Measurements from ENCODE around the gene LMAN1. TPM values are rescaled to one million over a fixed set of nuclear protein-coding genes. Genes with fewer than 3 reads are reported as not detected.

Gene LMAN1
- total and polyA plus RNA-seq, 4 donors, result 77.2 to 265 (median 98.6) TPM

DNA sequence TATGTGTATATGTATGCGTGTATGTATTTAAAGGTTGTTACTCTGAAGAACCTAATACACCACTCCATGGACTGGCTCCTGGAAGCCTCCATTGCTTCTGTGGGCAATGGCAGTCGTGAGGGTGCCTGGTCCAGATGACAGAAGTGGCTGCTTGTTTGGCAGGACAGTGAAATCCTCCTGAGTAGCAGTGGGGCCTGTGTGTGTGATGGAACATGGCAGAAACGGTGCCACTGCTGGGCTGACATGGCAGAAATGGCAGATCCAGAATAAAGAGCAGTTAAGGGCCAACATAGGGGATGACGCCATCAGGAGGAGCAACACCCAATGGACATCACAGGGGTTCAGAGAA lies 34.5 kb downstream of the LMAN1 start:
- H3K27me3 ChIP-seq (ENCODE audit: control insufficient read depth in 4 of 4, insufficient read depth in 4 of 4, low read length in 3 of 4), result peaks cover 0 to 2% (median 0%) of the 10 kb centered on the region in 4 donors
- H3K4me3 ChIP-seq (ENCODE audit: low read depth in 1 of 3, low read length in 3 of 3), result no peak overlapping the region
- no peak for DNase-seq (ENCODE audit: low spot score)
- 96% methylated on average over 4 of the region's 4 CpGs for WGBS
- no peaks in the 10 kb centered on the region for H3K9me3 ChIP-seq (ENCODE audit: control insufficient read depth in 4 of 4, low read length in 3 of 4)
- no peaks in the 10 kb centered on the region for H3K4me1 ChIP-seq (ENCODE audit: control insufficient read depth in 4 of 4, insufficient read depth in 4 of 4, low read length in 3 of 4)
- no peak overlapping the region for H3K27ac ChIP-seq (ENCODE audit: low read depth in 1 of 2, low read length in 2 of 2)
- peaks cover 0 to 31% (median 28%) of the 10 kb centered on the region in 4 donors for H3K36me3 ChIP-seq (ENCODE audit: control insufficient read depth in 4 of 4, insufficient read depth in 3 of 4, low read depth in 1 of 4, low read length in 3 of 4)
- no peak overlapping the region for H3K9ac ChIP-seq (ENCODE audit: low read depth in 1 of 2, low read length in 2 of 2)
- TF ChIP-seq NR2F2 (IDR thresholded peaks at IDR 0.05), result no peak
- TF ChIP-seq TAF1 (conservative IDR thresholded peaks at IDR 0.05), result no peak
- no peak for TF ChIP-seq JUND (IDR thresholded peaks at IDR 0.05)
- no peak for TF ChIP-seq SP1 (IDR thresholded peaks at IDR 0.05)
- TF ChIP-seq, protein P1, sequence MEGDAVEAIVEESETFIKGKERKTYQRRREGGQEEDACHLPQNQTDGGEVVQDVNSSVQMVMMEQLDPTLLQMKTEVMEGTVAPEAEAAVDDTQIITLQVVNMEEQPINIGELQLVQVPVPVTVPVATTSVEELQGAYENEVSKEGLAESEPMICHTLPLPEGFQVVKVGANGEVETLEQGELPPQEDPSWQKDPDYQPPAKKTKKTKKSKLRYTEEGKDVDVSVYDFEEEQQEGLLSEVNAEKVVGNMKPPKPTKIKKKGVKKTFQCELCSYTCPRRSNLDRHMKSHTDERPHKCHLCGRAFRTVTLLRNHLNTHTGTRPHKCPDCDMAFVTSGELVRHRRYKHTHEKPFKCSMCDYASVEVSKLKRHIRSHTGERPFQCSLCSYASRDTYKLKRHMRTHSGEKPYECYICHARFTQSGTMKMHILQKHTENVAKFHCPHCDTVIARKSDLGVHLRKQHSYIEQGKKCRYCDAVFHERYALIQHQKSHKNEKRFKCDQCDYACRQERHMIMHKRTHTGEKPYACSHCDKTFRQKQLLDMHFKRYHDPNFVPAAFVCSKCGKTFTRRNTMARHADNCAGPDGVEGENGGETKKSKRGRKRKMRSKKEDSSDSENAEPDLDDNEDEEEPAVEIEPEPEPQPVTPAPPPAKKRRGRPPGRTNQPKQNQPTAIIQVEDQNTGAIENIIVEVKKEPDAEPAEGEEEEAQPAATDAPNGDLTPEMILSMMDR (IDR thresholded peaks at IDR 0.05; ENCODE audit: low read depth, low read length, missing input control), result no peak
- TF ChIP-seq GABPA (IDR thresholded peaks at IDR 0.05 in 1 of 2, conservative IDR thresholded peaks at IDR 0.05 in 1 of 2), result no peak
- TF ChIP-seq, protein P2, sequence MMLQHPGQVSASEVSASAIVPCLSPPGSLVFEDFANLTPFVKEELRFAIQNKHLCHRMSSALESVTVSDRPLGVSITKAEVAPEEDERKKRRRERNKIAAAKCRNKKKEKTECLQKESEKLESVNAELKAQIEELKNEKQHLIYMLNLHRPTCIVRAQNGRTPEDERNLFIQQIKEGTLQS (IDR thresholded peaks at IDR 0.05), result no peak
- TF ChIP-seq HNF4A (conservative IDR thresholded peaks at IDR 0.05), result no peak
- TF ChIP-seq FOXA2 (IDR thresholded peaks at IDR 0.05), result no peak
- TF ChIP-seq RAD21 (IDR thresholded peaks at IDR 0.05), result no peak
- TF ChIP-seq, protein P3, sequence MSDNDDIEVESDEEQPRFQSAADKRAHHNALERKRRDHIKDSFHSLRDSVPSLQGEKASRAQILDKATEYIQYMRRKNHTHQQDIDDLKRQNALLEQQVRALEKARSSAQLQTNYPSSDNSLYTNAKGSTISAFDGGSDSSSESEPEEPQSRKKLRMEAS (IDR thresholded peaks at IDR 0.05), result no peak
- no peak for TF ChIP-seq RXRA (IDR thresholded peaks at IDR 0.05)
- TF ChIP-seq FOXA1 (IDR thresholded peaks at IDR 0.05), result no peak
- no peak for TF ChIP-seq HNF4G (IDR thresholded peaks at IDR 0.05)
- TF ChIP-seq, protein P4, sequence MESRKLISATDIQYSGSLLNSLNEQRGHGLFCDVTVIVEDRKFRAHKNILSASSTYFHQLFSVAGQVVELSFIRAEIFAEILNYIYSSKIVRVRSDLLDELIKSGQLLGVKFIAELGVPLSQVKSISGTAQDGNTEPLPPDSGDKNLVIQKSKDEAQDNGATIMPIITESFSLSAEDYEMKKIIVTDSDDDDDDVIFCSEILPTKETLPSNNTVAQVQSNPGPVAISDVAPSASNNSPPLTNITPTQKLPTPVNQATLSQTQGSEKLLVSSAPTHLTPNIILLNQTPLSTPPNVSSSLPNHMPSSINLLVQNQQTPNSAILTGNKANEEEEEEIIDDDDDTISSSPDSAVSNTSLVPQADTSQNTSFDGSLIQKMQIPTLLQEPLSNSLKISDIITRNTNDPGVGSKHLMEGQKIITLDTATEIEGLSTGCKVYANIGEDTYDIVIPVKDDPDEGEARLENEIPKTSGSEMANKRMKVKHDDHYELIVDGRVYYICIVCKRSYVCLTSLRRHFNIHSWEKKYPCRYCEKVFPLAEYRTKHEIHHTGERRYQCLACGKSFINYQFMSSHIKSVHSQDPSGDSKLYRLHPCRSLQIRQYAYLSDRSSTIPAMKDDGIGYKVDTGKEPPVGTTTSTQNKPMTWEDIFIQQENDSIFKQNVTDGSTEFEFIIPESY (IDR thresholded peaks at IDR 0.05), result no peak
- TF ChIP-seq YY1 (IDR thresholded peaks at IDR 0.05), result no peak
- no peak for TF ChIP-seq EGR1 (IDR thresholded peaks at IDR 0.05; ENCODE audit: low read depth in 2 of 2)
- TF ChIP-seq, protein P5, sequence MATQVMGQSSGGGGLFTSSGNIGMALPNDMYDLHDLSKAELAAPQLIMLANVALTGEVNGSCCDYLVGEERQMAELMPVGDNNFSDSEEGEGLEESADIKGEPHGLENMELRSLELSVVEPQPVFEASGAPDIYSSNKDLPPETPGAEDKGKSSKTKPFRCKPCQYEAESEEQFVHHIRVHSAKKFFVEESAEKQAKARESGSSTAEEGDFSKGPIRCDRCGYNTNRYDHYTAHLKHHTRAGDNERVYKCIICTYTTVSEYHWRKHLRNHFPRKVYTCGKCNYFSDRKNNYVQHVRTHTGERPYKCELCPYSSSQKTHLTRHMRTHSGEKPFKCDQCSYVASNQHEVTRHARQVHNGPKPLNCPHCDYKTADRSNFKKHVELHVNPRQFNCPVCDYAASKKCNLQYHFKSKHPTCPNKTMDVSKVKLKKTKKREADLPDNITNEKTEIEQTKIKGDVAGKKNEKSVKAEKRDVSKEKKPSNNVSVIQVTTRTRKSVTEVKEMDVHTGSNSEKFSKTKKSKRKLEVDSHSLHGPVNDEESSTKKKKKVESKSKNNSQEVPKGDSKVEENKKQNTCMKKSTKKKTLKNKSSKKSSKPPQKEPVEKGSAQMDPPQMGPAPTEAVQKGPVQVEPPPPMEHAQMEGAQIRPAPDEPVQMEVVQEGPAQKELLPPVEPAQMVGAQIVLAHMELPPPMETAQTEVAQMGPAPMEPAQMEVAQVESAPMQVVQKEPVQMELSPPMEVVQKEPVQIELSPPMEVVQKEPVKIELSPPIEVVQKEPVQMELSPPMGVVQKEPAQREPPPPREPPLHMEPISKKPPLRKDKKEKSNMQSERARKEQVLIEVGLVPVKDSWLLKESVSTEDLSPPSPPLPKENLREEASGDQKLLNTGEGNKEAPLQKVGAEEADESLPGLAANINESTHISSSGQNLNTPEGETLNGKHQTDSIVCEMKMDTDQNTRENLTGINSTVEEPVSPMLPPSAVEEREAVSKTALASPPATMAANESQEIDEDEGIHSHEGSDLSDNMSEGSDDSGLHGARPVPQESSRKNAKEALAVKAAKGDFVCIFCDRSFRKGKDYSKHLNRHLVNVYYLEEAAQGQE (IDR thresholded peaks at IDR 0.05), result no peak
